Measurements from ENCODE around the gene CSHL1.

- TF ChIP-seq E2F6 (IDR thresholded peaks at IDR 0.05; ENCODE audit: borderline replicate concordance in 1 of 2, extremely low read depth in 1 of 2, insufficient read depth in 1 of 2, insufficient read length in 1 of 2, low read depth in 1 of 2, low read length in 1 of 2, poor library complexity in 1 of 2, severe bottlenecking in 1 of 2) (no peak), KDM4B (IDR thresholded peaks at IDR 0.05; ENCODE audit: borderline replicate concordance in 2 of 2, low read depth in 1 of 2) (no peak), MXI1 (IDR thresholded peaks at IDR 0.05; ENCODE audit: low read depth, low read length) (no peak), POLR2A (conservative IDR thresholded peaks at IDR 0.05) (no peak), MAZ (CRISPR knock-in tag; conservative IDR thresholded peaks at IDR 0.05 in 1 of 2, IDR thresholded peaks at IDR 0.05 in 1 of 2) (no peak), TCF7L2 (IDR thresholded peaks at IDR 0.05; ENCODE audit: low read depth, low read length) (no peak), CREB1 (IDR thresholded peaks at IDR 0.05) (no peak), CREB1 (CRISPR knock-in tag; IDR thresholded peaks at IDR 0.05) (no peak), HCFC1 (IDR thresholded peaks at IDR 0.05; ENCODE audit: low read depth, low read length) (no peak), USF2 (CRISPR knock-in tag; IDR thresholded peaks at IDR 0.05) (no peak), POLR2AphosphoS5 (IDR thresholded peaks at IDR 0.05; ENCODE audit: control insufficient read depth, insufficient read depth, low read depth, low read length) (no peak), SP1 (CRISPR knock-in tag; IDR thresholded peaks at IDR 0.05) (no peak), ZNF551 (CRISPR knock-in tag; IDR thresholded peaks at IDR 0.05) (no peak), SMC3 (conservative IDR thresholded peaks at IDR 0.05; ENCODE audit: insufficient read depth, low read depth, low read length) (no peak), CTCF (IDR thresholded peaks at IDR 0.05 in 2 of 3, conservative IDR thresholded peaks at IDR 0.05 in 1 of 3; ENCODE audit: insufficient read depth in 2 of 3, low read depth in 1 of 3, low read length in 3 of 3) (no peak)
These were observed 23.4 kb upstream of the CSHL1 start for GRCh38 chr17:63934183-63935112.

Measured in K562 (cell line).